DMS153 treated with DMSO at 0.1 percent for 48 hours (cell line): ENCODE results near the gene PRM1.
"Not testable (repeated sequence)": the region's sequence is repeated elsewhere in the genome, so short reads cannot be mapped to it uniquely, and the experiment has no call there.

Experiments used
- DNase-seq: peaks from one replicate; lab custom pipeline; 2025; ENCODE audit not compliant: unreplicated experiment; lab: John Stamatoyannopoulos, UW

PRM1 gene

DNA sequence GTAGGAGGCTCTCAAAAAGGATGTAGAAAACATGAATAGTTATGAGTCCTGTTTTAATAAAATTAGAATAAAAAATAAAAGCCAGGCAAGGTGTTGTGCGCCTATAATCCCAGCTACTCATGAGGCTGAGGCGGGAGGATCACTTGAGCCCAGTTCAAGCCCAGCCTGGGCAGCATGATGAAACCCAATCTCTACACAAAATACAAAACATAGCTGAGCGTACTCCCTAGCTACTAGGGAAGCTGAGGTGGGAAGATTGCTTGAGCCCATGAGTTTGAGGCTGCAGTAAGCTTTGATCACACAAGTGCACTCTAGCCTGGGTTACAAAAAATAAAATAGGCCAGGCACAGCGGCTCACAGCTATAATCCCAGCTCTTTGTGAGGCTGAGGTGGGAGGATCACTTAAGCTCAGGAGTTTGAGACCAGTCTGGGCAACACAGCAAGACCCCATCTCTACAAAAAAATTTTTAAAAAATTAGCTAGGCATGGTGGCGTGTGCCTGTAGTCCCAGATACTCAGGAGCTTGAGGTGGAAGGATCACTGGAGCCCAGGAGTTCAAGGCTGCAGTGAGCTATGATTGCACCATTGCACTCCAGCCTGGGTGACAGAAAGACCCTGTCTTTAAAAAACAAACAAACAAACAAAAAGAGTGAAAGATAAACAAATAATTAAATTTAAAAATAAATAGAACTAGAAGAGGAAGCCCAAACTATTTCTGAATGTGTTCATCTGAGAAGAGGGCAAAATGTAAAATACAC is 17.2 kb upstream of the PRM1 start:
- DNase-seq, result no peak

DNA sequence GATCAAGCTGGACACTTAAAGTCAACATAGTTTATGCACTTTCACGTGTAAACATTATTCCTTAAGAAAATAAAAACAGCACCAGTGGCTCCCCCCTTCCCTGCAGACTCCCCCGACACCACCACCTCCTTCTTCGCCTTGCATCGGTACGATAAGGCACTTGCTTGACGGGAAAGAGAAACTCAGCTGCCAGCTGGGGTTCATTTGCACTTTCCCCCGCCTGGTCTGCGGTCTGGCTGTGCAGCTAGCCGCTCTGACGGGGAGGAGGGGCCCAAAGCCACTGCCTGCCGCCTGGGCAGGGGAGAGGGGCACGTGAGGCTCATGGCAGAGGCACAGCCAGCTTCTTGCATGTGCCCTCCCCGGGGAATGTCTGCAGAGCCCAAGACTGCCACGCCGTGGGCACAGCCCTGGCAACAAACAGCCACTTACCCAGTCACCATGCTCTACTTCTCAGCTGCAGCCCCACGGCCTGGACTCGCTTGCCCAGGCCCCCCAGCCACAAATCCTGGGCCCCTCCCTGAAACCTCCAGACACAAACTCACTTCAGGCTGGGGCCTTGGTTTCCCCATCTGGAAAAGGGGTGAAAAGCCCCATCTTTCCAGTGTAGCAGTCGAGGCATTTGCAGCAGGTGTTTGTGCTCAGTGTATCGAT is 16.5 kb upstream of the PRM1 start:
- DNase-seq, result peak; percentile 74

DNA sequence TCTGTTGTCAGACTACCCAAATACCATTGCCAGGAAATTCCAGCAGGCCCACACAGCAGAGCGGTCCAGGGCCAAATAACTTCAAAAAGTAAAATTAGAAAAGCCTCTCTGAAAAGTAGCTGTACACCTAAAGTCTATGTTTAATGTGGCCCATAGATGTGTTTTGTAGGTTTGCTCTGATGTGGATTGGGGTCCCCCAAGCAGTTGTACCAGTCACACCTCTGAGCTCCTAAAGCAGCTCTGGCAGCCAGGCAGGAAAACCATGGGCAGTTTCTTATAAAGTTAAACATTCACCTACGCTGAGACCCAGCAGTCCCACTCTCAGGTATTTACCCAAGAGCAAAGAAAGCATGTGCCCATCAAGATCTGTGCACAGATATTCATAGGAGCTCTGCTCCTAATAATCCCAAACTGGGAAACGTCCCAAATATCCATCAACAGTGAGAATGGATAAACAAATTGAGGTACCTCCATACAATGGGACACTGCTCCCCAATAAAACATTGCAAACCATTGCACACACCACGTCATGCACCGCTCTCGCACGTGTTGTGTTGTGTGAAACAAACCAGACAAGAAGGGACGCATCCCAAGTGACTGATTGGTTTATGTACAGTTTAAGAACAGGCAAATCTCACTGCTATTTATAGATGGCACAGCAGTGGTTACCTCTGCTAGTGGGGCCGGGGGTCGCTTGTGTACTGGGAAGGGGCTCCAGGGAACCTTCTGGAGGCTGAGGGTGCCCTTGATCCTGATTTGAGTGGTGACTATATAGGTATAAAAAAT is 15.8 kb upstream of the PRM1 start:
- DNase-seq, result no peak

DNA sequence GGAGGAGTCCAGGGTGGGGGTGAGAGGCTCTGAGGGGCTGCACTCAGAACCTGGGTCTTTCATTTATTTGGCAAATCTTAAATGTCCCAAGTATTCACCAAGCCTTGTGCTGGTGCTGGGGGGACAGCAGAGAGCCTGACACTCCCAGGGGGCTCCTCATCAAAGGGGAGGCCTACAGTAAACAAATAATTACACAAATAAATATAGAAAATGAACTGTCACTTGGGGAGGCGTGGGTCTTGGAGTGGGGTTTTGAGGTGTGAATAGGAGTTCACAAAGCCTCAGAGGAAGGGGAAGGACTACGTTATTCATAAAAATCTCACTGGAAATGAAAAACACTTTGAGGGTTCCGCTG is 15.2 kb upstream of the PRM1 start:
- no peak for DNase-seq

DNA sequence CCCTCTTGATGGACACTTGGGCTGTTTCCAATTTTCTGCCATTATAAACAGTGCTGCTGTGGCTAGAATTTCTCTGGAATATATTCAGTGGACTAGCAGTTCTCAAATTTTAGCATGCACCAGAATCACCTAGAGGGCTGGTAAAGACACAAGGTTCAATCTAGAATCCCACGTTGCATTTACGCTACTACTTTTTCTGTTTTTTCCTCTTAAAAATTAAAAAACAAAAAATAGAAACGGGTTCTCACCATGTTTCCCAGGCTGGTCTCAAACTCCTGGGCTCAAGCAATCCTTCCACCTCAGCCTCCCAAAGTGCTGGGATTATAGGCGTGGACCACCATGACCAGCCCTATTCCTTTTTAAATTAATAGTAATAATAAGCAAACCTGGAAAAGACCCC is 14.5 kb upstream of the PRM1 start:
- no peak for DNase-seq

DNA sequence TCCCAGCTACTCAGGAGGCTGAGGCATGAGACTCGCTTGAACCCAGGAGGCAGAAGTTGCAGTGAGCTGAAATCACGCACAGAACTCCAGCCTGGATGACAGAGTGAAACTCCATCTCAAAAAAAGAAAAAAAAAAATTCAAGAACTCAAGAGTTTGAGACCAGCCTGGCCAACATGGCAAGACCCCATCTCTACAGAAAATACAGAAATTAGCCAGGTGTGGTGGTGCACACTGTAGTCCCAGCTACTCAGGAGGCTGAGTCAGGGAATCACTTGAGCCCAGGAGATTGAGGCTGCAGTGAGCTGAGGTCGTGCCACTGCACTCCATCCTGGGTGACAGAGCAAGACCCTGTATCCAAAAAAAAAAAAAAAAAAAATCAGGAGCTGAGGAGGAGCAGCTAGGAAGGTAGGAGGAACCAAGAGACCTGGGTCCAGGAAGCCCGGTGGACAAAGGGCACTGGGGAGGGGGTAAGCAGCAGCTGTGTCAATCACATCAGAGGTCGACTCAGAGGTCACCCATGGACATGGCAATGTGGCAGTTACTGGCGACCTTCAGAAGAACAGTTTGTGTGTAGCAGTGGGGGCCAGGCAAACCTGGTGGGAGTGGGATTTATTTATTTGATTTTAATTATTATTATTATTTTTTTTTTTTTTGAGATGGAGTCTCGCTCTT is 11.1 kb upstream of the PRM1 start:
- DNase-seq, result no peak

DNA sequence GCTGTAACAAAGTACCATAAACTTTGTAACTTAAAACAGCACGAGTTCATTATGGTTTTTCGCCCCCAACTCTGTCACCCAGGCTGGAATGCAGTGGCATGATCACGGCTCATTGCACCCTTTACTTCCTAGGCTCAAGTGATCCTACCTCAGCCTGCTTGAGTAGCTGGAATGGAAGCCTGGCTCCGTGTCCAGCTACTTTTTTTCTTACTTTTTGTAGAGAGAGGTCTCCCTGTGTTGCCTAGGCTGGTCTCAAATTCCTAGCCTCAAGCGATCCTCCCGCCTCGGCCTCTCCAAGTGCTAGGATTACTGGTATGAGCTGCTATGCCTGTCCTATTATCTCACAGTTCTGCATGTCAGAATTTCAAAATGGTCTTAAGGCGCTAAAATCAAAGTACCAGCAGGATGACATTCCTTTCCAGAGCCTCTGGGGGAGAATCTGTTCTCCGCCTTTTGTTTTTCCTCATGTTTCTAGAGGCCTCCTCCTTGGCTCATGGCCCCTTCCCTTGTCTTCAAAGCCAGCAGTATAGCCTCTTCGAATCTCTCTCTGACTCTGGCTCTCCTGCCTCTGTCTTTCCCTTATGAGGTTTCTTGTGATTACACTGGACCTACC is 10.1 kb upstream of the PRM1 start:
- DNase-seq, result no peak

DNA sequence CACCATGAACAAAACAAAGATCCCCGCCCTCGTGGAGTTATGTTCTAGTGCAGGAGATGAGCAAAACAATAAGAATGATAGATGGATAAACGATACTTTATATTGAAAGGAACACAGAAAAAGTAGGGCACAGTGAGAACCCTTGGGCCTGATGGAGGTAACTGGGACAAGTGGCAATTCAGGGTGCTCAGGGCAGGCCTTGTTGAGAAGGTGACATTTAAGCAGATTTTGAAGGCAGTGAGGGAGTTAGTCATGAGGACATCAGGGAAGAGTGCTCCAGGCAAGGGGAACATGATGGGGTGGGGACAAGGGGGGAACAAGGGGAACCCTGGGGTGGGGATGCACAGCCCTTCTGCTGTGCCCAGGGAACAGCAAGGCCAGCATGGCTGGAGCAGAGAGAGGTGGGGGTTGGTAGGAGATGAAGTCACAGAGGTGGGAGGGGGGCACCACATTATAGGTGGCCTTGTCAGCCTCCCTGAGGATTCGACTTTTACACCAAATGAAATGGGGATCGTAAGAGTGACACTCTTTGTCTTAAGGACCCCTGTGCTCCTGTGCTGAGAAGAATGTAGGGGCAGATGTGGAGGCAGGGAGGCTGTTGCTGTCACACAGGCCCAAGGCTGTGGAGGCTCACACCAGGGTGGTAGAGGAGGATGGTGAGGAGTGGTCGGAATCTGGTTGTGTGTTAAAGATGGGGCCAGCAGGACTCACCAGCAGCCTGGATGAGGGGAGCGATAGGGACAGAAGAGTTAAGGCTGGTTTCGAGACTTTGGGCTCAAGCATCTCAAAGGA is 9.2 kb upstream of the PRM1 start:
- no peak for DNase-seq

DNA sequence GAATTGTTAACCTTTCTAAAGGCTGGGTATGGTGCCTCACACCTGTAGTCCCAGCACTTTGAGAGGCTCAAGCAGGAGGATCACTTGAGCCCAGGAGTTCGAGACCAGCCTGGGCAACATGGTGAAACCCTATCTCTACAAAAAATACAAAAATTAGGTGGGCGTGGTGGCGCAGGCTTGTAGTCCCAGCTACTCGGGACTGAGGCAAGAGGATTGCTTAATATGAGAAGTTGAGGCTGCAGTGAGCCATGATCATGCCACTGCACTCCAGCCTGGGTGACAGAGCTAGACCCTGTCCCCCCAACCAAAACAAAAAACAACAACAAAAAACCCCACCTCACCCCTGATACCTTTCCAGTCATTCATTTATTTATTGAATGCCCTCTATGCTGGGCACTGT is 8.6 kb upstream of the PRM1 start:
- not testable (repeated sequence) for DNase-seq

DNA sequence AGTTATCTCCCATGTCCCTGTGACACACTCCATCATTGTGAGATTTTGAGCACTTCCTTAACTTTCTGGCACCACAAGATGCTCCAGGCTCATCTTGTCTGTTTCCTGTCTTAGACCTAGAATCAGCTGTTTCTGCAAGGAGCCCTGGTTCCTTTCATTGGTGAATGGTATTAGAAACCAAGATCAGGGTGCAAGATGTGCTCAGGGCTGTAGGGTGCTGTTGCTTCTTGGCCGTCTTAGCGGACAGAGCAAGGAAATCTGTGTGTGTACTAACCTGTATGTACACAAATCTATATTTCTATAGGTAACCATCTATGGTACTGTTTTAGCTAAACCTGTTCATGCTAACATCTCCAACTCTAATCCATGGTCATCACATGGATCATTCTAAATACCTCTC is 8.1 kb upstream of the PRM1 start:
- no peak for DNase-seq

DNA sequence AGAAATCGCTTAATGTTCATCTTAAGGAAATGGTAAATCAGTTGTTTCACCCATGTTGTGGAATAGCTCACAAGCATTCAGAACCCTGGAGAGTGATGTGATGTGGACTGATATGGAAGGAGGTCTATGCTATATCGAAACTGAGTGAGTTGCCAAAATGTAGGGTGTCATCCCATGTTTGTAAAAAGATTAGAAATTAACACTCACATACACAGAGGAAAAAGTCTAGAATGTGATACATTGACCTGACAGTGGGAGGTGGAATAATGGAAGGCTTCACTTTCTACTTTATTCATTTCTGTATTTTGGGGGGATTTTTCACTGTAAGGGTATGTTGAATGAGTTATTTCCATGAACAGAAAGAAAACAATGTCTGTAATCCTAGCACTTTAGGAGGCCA is 4.7 kb upstream of the PRM1 start:
- no peak for DNase-seq

DNA sequence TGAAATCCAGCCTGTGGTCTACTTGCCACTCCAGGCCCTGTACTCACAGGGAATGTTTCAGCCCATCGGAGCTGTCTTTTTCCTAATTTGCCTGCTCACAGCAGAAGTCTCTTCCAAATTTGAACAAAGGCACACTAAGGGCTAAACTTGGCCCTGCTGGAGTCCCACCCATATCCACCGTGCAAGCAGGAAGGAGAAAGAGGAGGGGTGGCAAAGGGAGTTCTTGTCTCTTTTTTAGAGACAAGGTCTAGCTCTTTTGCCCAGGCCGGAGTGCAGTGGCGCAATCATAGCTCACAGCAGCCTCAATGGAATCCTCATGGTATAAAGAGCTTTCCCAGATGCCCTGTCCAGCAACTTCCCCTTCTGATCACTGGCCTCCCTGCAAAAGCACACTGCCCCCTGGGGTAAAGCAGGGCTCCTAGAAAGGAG is 2.7 kb upstream of the PRM1 start:
- no peak for DNase-seq

DNA sequence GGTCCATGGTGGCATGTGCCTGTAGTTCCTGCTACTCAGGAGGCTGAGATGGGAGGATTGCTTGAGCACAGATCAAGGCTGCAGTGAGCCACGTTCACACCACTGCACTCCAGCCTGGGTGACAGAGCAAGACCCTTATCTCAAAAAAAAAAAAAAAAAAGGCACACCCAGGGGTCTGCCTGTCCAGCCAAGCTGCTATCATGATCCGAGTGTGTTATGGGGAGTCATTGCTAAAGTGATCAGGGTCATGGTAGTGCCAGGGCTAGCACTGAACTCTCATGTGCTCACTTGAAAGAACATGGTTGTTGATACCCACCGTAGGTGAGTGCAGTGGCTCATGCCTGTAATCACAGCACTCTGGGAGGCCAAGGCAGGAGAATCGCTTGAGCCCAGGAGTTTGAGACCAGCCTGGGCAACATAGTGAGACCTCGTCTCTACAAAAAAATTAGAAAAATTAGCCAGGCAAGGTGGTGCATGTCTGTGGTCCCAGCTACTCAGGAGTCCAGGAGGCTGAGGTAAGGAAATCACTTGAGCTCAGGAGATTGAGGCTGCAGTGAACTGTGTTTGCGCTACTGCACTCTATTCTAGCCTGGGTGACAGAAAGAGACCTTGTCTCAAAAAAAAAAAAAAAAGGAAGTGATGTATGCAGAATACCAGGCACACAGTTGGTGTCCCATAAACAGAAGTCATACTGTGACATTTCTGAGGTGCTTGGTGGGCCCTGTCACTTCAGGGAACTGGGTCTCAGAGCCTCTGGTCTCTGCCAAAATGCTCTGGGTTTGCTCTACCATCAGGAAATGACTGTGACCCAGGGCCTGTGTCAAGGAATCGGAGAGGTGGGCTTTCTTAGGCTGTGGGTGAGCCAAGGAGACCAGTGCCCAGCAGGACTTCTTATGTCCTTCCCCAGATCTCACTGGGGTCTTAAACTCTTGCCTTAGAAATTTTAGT is 2.2 kb downstream of the PRM1 start:
- DNase-seq, result no peak

DNA sequence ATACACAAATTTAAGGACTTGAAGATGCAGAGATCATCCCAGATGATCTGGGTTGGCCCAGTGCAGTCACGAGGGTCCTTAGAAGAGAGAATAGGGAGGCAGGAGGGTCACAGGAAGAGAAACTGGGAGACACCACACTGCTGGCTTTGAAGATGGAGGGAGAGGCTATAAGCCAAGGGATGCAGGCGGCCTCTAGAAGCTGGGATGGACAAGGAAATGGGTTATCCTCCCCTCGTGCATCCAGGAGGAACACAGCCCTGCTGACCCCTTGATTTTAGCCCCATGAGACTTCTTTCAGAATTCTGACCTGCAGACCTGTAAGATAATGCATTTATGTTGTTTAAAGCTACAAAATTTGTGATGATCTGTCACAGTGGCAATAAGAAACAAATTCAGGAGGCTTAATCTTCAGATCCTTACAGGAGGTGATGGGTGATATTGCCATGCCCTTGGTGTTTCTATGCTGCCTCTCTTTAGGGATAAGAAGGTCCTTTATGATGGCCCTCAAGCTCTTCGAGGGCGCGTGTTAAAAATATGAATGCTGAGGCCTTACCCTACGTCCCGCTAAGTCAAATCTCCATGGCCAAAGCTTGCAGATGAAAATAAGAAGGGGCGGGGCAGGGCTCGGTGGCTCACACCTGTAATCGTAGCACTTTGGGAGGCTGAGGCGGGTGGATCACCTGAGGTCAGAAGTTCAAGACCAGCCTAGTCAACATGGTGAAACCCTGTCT is 3.4 kb downstream of the PRM1 start:
- no peak for DNase-seq

DNA sequence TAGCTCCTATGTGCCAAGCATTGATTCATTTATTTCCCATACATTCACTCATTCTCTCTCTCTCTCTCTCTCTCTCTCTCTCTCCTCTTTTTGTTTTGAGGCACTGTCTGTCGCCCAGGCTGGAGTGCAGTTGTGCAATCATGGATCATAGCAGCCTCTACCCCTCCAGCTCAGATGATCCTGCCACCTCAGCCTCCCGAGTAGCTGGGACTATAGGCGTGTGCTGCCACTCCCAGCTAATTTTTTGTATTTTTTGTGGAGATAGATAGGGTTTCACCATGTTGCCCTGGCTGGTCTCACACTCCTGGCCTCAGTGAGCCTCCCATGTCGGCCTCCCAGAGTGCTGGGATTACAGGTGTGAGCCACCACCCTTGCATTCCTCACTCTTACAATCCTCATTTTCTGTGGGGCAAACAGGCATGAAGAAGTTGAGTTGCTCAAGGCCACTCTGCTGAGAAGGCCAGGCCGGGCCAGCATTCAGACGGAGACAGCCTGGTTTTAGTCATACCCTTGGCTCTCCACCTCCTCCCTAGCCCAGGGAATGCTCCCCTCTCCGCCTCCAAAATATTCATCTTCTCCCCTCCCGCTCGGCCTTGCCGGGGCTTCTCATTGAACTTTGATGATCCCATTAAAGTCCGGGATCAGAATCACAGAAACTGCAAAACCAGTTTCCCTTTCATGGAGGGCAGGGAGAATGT is 4.1 kb downstream of the PRM1 start:
- no peak for DNase-seq

DNA sequence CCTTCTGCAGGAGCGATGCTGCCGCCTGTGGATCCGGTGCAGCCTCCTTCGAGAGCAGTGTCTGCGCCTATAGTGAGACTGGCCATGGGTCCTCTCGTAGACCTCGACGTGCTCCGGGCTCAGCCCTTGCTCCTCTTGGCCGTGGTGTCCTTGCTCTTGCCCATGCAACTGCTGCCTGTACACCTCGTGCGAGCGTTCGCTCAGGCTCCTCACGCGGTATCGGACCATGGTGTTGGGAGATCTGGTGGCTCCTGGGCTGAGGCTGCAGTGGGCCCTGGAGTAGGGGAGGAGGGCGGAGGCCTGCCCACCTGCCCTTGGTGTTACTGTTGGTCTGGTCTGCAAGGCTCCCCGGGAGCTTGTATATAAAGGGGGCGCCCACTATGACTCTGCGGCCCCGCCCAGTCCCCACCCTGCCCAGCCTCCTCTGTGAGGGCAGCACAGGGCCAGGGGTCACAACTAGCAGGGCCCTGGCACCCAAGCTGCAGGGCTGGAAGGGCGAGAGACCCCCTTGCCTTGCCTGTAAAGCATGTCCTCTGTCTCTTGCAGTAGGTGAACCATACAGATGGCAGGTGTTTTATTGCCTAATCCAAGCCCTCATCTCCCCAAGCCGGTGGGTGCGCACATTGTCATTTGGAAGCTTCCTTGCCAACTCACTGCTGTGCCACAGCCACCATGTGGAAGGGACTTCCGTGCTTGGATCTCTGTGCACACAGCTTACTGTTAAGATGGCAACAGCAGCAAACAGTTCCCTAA is 4.8 kb downstream of the PRM1 start, which contains the start of gene PRM2:
Gene PRM2 (minus strand): TSS at position 338 of the 753 bp plus-strand sequence. CDS start 110 bp downstream, at position 228.
- no peak for DNase-seq

DNA sequence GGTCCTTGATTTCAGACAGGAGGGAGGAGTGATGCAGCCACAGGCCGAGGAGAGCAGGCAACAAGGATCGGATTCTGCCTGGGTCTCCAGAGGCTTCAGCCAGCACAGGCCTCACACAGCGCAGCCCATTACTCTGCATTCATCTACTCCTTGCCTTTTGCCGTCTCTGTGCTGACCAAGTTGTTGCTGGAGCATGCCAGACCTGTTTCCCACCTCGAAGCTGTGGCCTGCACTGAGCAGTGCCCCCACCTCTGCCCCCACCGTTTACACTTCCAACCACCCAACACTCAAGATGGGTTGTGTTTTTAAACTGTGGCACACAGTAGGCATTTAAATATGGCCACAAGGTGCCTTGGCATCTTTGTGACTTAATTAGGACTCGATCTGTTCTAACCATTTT is 6.2 kb downstream of the PRM1 start:
- DNase-seq, result no peak
